Activated naive CD8-positive, alpha-beta T cell treated with anti-CD3 and anti-CD28 coated beads, Interleukin-2, amount 10 ng/mL, durations not matched to agents 7 days and 5 days (primary cell): ENCODE measurements around the gene ZNF134. TPM values are rescaled to one million over a fixed set of nuclear protein-coding genes. Genes with fewer than 3 reads are reported as not detected.
A peak's percentile ranks its signal among the peaks of the same experiment; 100 is the strongest.

Experiments
- ATAC-seq: fragments of 150-1000 bp; cut with Tn5 transposase; one replicate; pipeline ENCODE4 v1.10.0; 2021; ENCODE audit warnings: low read depth, moderate library complexity
- POLR2A ChIA-PET: fragments of 350-600 bp; sonication (Branson Sonifier 250); formaldehyde crosslinking; loops from one replicate; lab custom pipeline; 2021; ENCODE audit warnings: antibody characterized with exemption; lab: Charles Lee
- DNase-seq: peaks from one replicate; pipeline ENCODE4 v3.0.0; 2021
- H3K27ac Mint-ChIP-seq: one replicate; pipeline ENCODE4 v1.8.0; 2022; ENCODE audit warnings: mild to moderate bottlenecking, mixed read lengths
- H3K27me3 Mint-ChIP-seq: one replicate; pipeline ENCODE4 v1.8.0; 2022; ENCODE audit warnings: mild to moderate bottlenecking, moderate library complexity, mixed read lengths
- H3K36me3 Mint-ChIP-seq: one replicate; pipeline ENCODE4 v1.8.0; 2021; ENCODE audit warnings: mild to moderate bottlenecking, mixed read lengths
- H3K4me1 Mint-ChIP-seq: one replicate; pipeline ENCODE4 v1.8.0; 2021; ENCODE audit warnings: mixed read lengths
- H3K4me3 Mint-ChIP-seq: one replicate; pipeline ENCODE4 v1.8.0; 2022; ENCODE audit warnings: mild to moderate bottlenecking, moderate library complexity, mixed read lengths
- H3K9me3 Mint-ChIP-seq: one replicate; pipeline ENCODE4 v1.8.0; 2021; ENCODE audit warnings: mixed read lengths
- total RNA-seq, 2 experiments: library from RNA; stranded (reverse); gene quantifications; one replicate each; pipeline ENCODE4 v1.2.3, GENCODE V29; 2021

The ZNF134 gene
- total RNA-seq, 2 experiments from 2014 or later: 29.7 to 34.3 TPM

GRCh38 chr19:57653689-57654088 is 39.6 kb downstream of the ZNF134 start:
- ATAC-seq: no peak
- Mint-ChIP-seq H3K36me3 (peaks cover 12% of the 10 kb centered on the region), H3K9me3 (peaks cover 49% of the 10 kb centered on the region), H3K27ac (no peak overlapping the region), H3K27me3 (peaks cover 4% of the 10 kb centered on the region), H3K4me1 (peaks cover 11% of the 10 kb centered on the region), H3K4me3 (no peak overlapping the region)
- DNase-seq: no peak
- POLR2A ChIA-PET: no interaction called here

GRCh38 chr19:57655443-57655842 is 41.4 kb downstream of the ZNF134 start:
- POLR2A ChIA-PET: no interaction called here
- no peak overlapping the region for H3K27ac Mint-ChIP-seq
- no peak for DNase-seq
- peaks cover 40% of the 10 kb centered on the region for H3K9me3 Mint-ChIP-seq
- peaks cover 12% of the 10 kb centered on the region for H3K36me3 Mint-ChIP-seq
- H3K27me3 Mint-ChIP-seq: peaks cover 8% of the 10 kb centered on the region
- H3K4me3 Mint-ChIP-seq: no peak overlapping the region
- no peak for ATAC-seq
- peaks cover 11% of the 10 kb centered on the region for H3K4me1 Mint-ChIP-seq

- H3K9me3 Mint-ChIP-seq: peaks cover 40% of the 10 kb centered on the region
- no peak overlapping the region for H3K4me3 Mint-ChIP-seq
- peak overlapping the region; percentile 8 for H3K27ac Mint-ChIP-seq
- ATAC-seq (no peak), DNase-seq (no peak)
- H3K36me3 Mint-ChIP-seq: peaks cover 11% of the 10 kb centered on the region
- peaks cover 11% of the 10 kb centered on the region for H3K27me3 Mint-ChIP-seq
- POLR2A ChIA-PET: no interaction called here
- peaks cover 9% of the 10 kb centered on the region for H3K4me1 Mint-ChIP-seq
Observed at GRCh38 chr19:57656346-57656745, 42.3 kb downstream of the ZNF134 start.

- peaks cover 3% of the 10 kb centered on the region for H3K9me3 Mint-ChIP-seq
- peaks cover 31% of the 10 kb centered on the region for H3K27me3 Mint-ChIP-seq
- peak overlapping the region; percentile 87 for H3K4me3 Mint-ChIP-seq
- H3K36me3 Mint-ChIP-seq: no peaks in the 10 kb centered on the region
- no peak overlapping the region for H3K27ac Mint-ChIP-seq
- DNase-seq (peak; percentile 46), ATAC-seq (peak; percentile 56)
- POLR2A ChIA-PET: no interaction called here
- H3K4me1 Mint-ChIP-seq: peaks cover 2% of the 10 kb centered on the region
Observed at GRCh38 chr19:57664269-57665127, 50.5 kb downstream of the ZNF134 start.

- peaks cover 28% of the 10 kb centered on the region for H3K27me3 Mint-ChIP-seq
- no peak for DNase-seq
- no peak for ATAC-seq
- H3K9me3 Mint-ChIP-seq: peaks cover 3% of the 10 kb centered on the region
- H3K4me1 Mint-ChIP-seq: peaks cover 2% of the 10 kb centered on the region
- no peaks in the 10 kb centered on the region for H3K36me3 Mint-ChIP-seq
- no peak overlapping the region for H3K4me3 Mint-ChIP-seq
- POLR2A ChIA-PET: no interaction called here
- no peak overlapping the region for H3K27ac Mint-ChIP-seq
Observed at GRCh38 chr19:57665261-57665806, 51.3 kb downstream of the ZNF134 start.

GRCh38 chr19:57667228-57667627 is 53.2 kb downstream of the ZNF134 start:
- Mint-ChIP-seq H3K4me1 (peaks cover 2% of the 10 kb centered on the region), H3K9me3 (peaks cover 3% of the 10 kb centered on the region), H3K27me3 (peaks cover 28% of the 10 kb centered on the region), H3K36me3 (peaks cover under 1% of the 10 kb centered on the region), H3K27ac (no peak overlapping the region), H3K4me3 (no peak overlapping the region)
- POLR2A ChIA-PET: no interaction called here
- DNase-seq (no peak), ATAC-seq (no peak)

- ATAC-seq (no peak), DNase-seq (no peak)
- Mint-ChIP-seq H3K4me1 (peaks cover 2% of the 10 kb centered on the region), H3K9me3 (peaks cover 3% of the 10 kb centered on the region), H3K27me3 (peaks cover 27% of the 10 kb centered on the region), H3K36me3 (peaks cover 3% of the 10 kb centered on the region), H3K4me3 (no peak within 1 kb of the TSS), H3K27ac (no peak within 1 kb of the TSS)
- POLR2A ChIA-PET: no interaction called here
Observed at GRCh38 chr19:57668635-57669034, 54.6 kb downstream of the ZNF134 start, which contains the start of gene ZSCAN4. ZSCAN4 (plus strand) TSS chr19:57668935; CDS start chr19:57676146, 7,211 bp downstream.

- Mint-ChIP-seq H3K36me3 (peaks cover 3% of the 10 kb centered on the region), H3K4me1 (no peaks in the 10 kb centered on the region), H3K4me3 (no peak overlapping the region), H3K27me3 (peaks cover 7% of the 10 kb centered on the region), H3K9me3 (peaks cover 8% of the 10 kb centered on the region), H3K27ac (no peak overlapping the region)
- ATAC-seq (no peak), DNase-seq (no peak)
- POLR2A ChIA-PET: no interaction called here
Observed at GRCh38 chr19:57671124-57671895, 57.3 kb downstream of the ZNF134 start.

- Mint-ChIP-seq H3K27me3 (peaks cover 5% of the 10 kb centered on the region), H3K4me3 (no peak overlapping the region), H3K4me1 (no peaks in the 10 kb centered on the region), H3K27ac (no peak overlapping the region), H3K36me3 (peaks cover 3% of the 10 kb centered on the region), H3K9me3 (peaks cover 11% of the 10 kb centered on the region)
- DNase-seq (no peak), ATAC-seq (no peak)
- POLR2A ChIA-PET: interaction anchor here (1.3 kb wide), 1 partner anchor 9 kb away, joined by 3 read pairs; the partner anchor contains the start of gene ZNF551
Observed at GRCh38 chr19:57672466-57672865, 58.4 kb downstream of the ZNF134 start.

Other genes starting within 250 kb of the ZNF134 start
- 10 to 100 TPM; 50.2 to 55.0 TPM for gene ZNF548, start 224.4 kb upstream of the ZNF134 start, total RNA-seq
- 10 to 100 TPM; 19.0 to 24.9 TPM for gene ZNF17, start 203.1 kb upstream of the ZNF134 start, total RNA-seq
- gene ZNF749, start 178.9 kb upstream of the ZNF134 start, total RNA-seq: 10 to 100 TPM; 14.7 to 17.9 TPM
- gene VN1R1, start 157.1 kb upstream of the ZNF134 start, total RNA-seq: under 1 TPM; 0.68 to 0.80 TPM
- gene ZNF772, start 136.7 kb upstream of the ZNF134 start, total RNA-seq: 10 to 100 TPM; 13.7 to 13.8 TPM
- 10 to 100 TPM; 19.3 to 21.1 TPM for gene ZNF419, start 126.5 kb upstream of the ZNF134 start, total RNA-seq
- 10 to 100 TPM; 15.7 to 15.9 TPM for gene ZNF773, start 114.3 kb upstream of the ZNF134 start, total RNA-seq
- 10 to 100 TPM; 13.6 to 13.8 TPM for gene ZNF549, start 86.9 kb upstream of the ZNF134 start, total RNA-seq
- 10 to 100 TPM; 27.7 to 27.9 TPM for gene ZNF550, start 54.4 kb upstream of the ZNF134 start, total RNA-seq
- gene ZNF416, start 35.3 kb upstream of the ZNF134 start, total RNA-seq: 10 to 100 TPM in 1 of 2 experiments, 1 to 10 TPM in 1; 10.0 to 10.5 TPM
- 10 to 100 TPM; 17.9 TPM for gene ZIK1, start 30.1 kb upstream of the ZNF134 start, total RNA-seq
- gene ZNF530, start 14.4 kb upstream of the ZNF134 start, total RNA-seq: 10 to 100 TPM; 14.0 to 14.2 TPM
- gene ZNF211, start 18.9 kb downstream of the ZNF134 start, total RNA-seq: 10 to 100 TPM; 30.6 to 33.6 TPM
- gene ZSCAN4, start 54.7 kb downstream of the ZNF134 start, total RNA-seq: not detected
- 10 to 100 TPM; 18.1 to 21.3 TPM for gene ZNF551, start 67.7 kb downstream of the ZNF134 start, total RNA-seq
- gene ZNF154, start 95.0 kb downstream of the ZNF134 start, total RNA-seq: 10 to 100 TPM; 14.9 to 17.3 TPM
- 10 to 100 TPM; 22.4 to 23.7 TPM for gene ZNF671, start 113.4 kb downstream of the ZNF134 start, total RNA-seq
- gene ZNF776, start 132.6 kb downstream of the ZNF134 start, total RNA-seq: 10 to 100 TPM; 27.9 to 29.0 TPM
- 10 to 100 TPM; 29.0 to 29.2 TPM for gene ZNF586, start 155.4 kb downstream of the ZNF134 start, total RNA-seq
- 10 to 100 TPM; 10.8 to 13.6 TPM for gene ZNF552, start 200.7 kb downstream of the ZNF134 start, total RNA-seq
- gene ZNF587B, start 216.1 kb downstream of the ZNF134 start, total RNA-seq: 10 to 100 TPM; 19.1 to 21.0 TPM
- gene ZNF587, start 235.6 kb downstream of the ZNF134 start, total RNA-seq: 10 to 100 TPM; 46.6 to 52.7 TPM